Skeletal muscle satellite cell (primary cell): ENCODE measurements around the gene MPHOSPH9.

ENCODE experiments used
- H3K27me3 ChIP-seq: 2 replicates; pipeline ENCODE4 v1.7.0; 2013; ENCODE audit warnings: low read length; ENCODE audit not compliant: control insufficient read depth, insufficient read depth
- H3K36me3 ChIP-seq: 2 replicates; pipeline ENCODE4 v1.7.0; 2013; ENCODE audit warnings: mild to moderate bottlenecking, control low read depth, low read length; ENCODE audit not compliant: insufficient read depth
- H3K4me1 ChIP-seq: 2 replicates; pipeline ENCODE4 v1.7.0; 2013; ENCODE audit warnings: low read length; ENCODE audit not compliant: control insufficient read depth, insufficient read depth
- H3K4me2 ChIP-seq: 2 replicates; pipeline ENCODE4 v1.7.0; 2013; ENCODE audit warnings: mild to moderate bottlenecking, low read length
- H3K4me3 ChIP-seq: 2 replicates; pipeline ENCODE4 v1.7.0; 2013; ENCODE audit warnings: low read length
- H3K9ac ChIP-seq: 2 replicates; pipeline ENCODE4 v1.7.0; 2013; ENCODE audit warnings: mild to moderate bottlenecking, low read depth, low read length, moderate library complexity
- H3K9me3 ChIP-seq: replicated peaks from 2 replicates; pipeline ENCODE4 v1.7.0; 2013; ENCODE audit warnings: mild to moderate bottlenecking, control low read depth, low read length

Gene MPHOSPH9

GRCh38 chr12:123115409-123116121, 117.4 kb downstream of the MPHOSPH9 start:
- H3K36me3 ChIP-seq: no peaks in the 10 kb centered on the region
- peaks cover 31% of the 10 kb centered on the region for H3K4me1 ChIP-seq
- H3K9ac ChIP-seq: peak overlapping the region; percentile 47
- H3K9me3 ChIP-seq: no peaks in the 10 kb centered on the region
- peak overlapping the region; percentile 62 for H3K4me2 ChIP-seq
- peak overlapping the region; percentile 39 for H3K4me3 ChIP-seq
- H3K27me3 ChIP-seq: no peaks in the 10 kb centered on the region

- H3K27me3 ChIP-seq: no peaks in the 10 kb centered on the region
- H3K4me1 ChIP-seq: peaks cover 26% of the 10 kb centered on the region
Measured at GRCh38 chr12:123114304-123115083, 118.4 kb downstream of the MPHOSPH9 start.

GRCh38 chr12:123113026-123113425, 119.9 kb downstream of the MPHOSPH9 start:
- Histone ChIP-seq H3K4me1 (peaks cover 30% of the 10 kb centered on the region), H3K4me2 (no peak overlapping the region), H3K9me3 (no peaks in the 10 kb centered on the region), H3K36me3 (peaks cover 8% of the 10 kb centered on the region), H3K4me3 (no peak overlapping the region), H3K9ac (no peak overlapping the region), H3K27me3 (no peaks in the 10 kb centered on the region)

More at GRCh38 chr12:123114304-123115083, 118.4 kb downstream of the MPHOSPH9 start:
- no peaks in the 10 kb centered on the region for H3K9me3 ChIP-seq
- peak overlapping the region; percentile 62 for H3K4me2 ChIP-seq
- no peak overlapping the region for H3K4me3 ChIP-seq
- peak overlapping the region; percentile 47 for H3K9ac ChIP-seq
- H3K36me3 ChIP-seq: no peaks in the 10 kb centered on the region

GRCh38 chr12:123111498-123112165, 121.3 kb downstream of the MPHOSPH9 start:
- Histone ChIP-seq H3K36me3 (peaks cover 8% of the 10 kb centered on the region), H3K27me3 (no peaks in the 10 kb centered on the region), H3K4me3 (no peak overlapping the region), H3K4me1 (peaks cover 30% of the 10 kb centered on the region), H3K9ac (no peak overlapping the region), H3K4me2 (no peak overlapping the region), H3K9me3 (no peaks in the 10 kb centered on the region)

- Histone ChIP-seq H3K9ac (no peak overlapping the region), H3K4me2 (no peak overlapping the region), H3K9me3 (no peaks in the 10 kb centered on the region), H3K27me3 (no peaks in the 10 kb centered on the region), H3K4me3 (no peak overlapping the region), H3K4me1 (peaks cover 9% of the 10 kb centered on the region), H3K36me3 (peaks cover 13% of the 10 kb centered on the region)
Measured at GRCh38 chr12:123109319-123109772, 123.6 kb downstream of the MPHOSPH9 start.

- Histone ChIP-seq H3K9me3 (no peaks in the 10 kb centered on the region), H3K4me3 (no peak overlapping the region), H3K4me1 (peaks cover 7% of the 10 kb centered on the region), H3K27me3 (no peaks in the 10 kb centered on the region), H3K4me2 (no peak overlapping the region), H3K36me3 (peaks cover 13% of the 10 kb centered on the region), H3K9ac (no peak overlapping the region)
Measured at GRCh38 chr12:123108682-123109066, 124.3 kb downstream of the MPHOSPH9 start.

- Histone ChIP-seq H3K4me3 (no peak overlapping the region), H3K4me2 (no peak overlapping the region), H3K27me3 (no peaks in the 10 kb centered on the region), H3K9me3 (no peaks in the 10 kb centered on the region), H3K4me1 (peaks cover 7% of the 10 kb centered on the region), H3K9ac (no peak overlapping the region), H3K36me3 (peaks cover 13% of the 10 kb centered on the region)
Measured at GRCh38 chr12:123107926-123108681, 124.8 kb downstream of the MPHOSPH9 start.

- H3K27me3 ChIP-seq: no peaks in the 10 kb centered on the region
- no peaks in the 10 kb centered on the region for H3K9me3 ChIP-seq
- H3K4me1 ChIP-seq: peaks cover 4% of the 10 kb centered on the region
- H3K36me3 ChIP-seq: peaks cover 13% of the 10 kb centered on the region
- no peak overlapping the region for H3K4me2 ChIP-seq
- no peak overlapping the region for H3K9ac ChIP-seq
- H3K4me3 ChIP-seq: no peak overlapping the region
Measured at GRCh38 chr12:123106640-123107359, 126.1 kb downstream of the MPHOSPH9 start.

GRCh38 chr12:123105211-123105826, 127.6 kb downstream of the MPHOSPH9 start:
- H3K9me3 ChIP-seq: no peaks in the 10 kb centered on the region
- no peak overlapping the region for H3K9ac ChIP-seq
- peaks cover 4% of the 10 kb centered on the region for H3K4me1 ChIP-seq
- H3K4me2 ChIP-seq: no peak overlapping the region
- no peaks in the 10 kb centered on the region for H3K27me3 ChIP-seq
- peaks cover 13% of the 10 kb centered on the region for H3K36me3 ChIP-seq
- H3K4me3 ChIP-seq: no peak overlapping the region

GRCh38 chr12:123104809-123105208, 128.1 kb downstream of the MPHOSPH9 start:
- H3K4me2 ChIP-seq: no peak overlapping the region
- H3K27me3 ChIP-seq: no peaks in the 10 kb centered on the region
- H3K9me3 ChIP-seq: no peaks in the 10 kb centered on the region
- peaks cover 4% of the 10 kb centered on the region for H3K4me1 ChIP-seq
- H3K4me3 ChIP-seq: no peak overlapping the region
- H3K36me3 ChIP-seq: peaks cover 13% of the 10 kb centered on the region
- H3K9ac ChIP-seq: no peak overlapping the region
